OCI-LY7 (cell line): ENCODE data around the gene PDXDC1. TPM values are rescaled to one million over a fixed set of nuclear protein-coding genes. Genes with fewer than 3 reads are reported as not detected.

ENCODE experiments used
- BruUV-seq: library from RNA; stranded (reverse); fragments of 400-500 nt; replicated peaks from 2 replicates; lab custom pipeline; 2021; lab: Mats Ljungman, UMichigan
- CTCF ChIA-PET: fragments of 300-600 bp; sonication (Branson Sonifier 250); formaldehyde crosslinking; loops from one replicate; lab custom pipeline; 2022; ENCODE audit warnings: antibody characterized with exemption; ENCODE audit not compliant: unreplicated experiment; lab: Charles Lee
- POLR2A ChIA-PET: fragments of 300-600 bp; sonication (Branson Sonifier 250); formaldehyde crosslinking; loops from one replicate; lab custom pipeline; 2022; ENCODE audit warnings: antibody characterized with exemption; lab: Charles Lee
- DNase-seq: peaks from one replicate; pipeline ENCODE4 v3.0.0-alpha.2; 2015; ENCODE audit warnings: low spot score
- H2AFZ ChIP-seq: fragments of 200-600 bp; sonication (generic), shearing (Covaris generic); 2 replicates; pipeline ENCODE4 v1.6.1; 2014; ENCODE audit warnings: mild to moderate bottlenecking, antibody characterized with exemption, low read length, moderate library complexity
- H3K27ac ChIP-seq: fragments of 200-600 bp; sonication (generic); 2 replicates; pipeline ENCODE4 v1.5.1; 2014; ENCODE audit warnings: mixed run types, low read depth, mild to moderate bottlenecking, moderate library complexity, low read length, inconsistent platforms; ENCODE audit not compliant: poor library complexity, severe bottlenecking
- H3K36me3 ChIP-seq: fragments of 200-600 bp; sonication (generic); 2 replicates; pipeline ENCODE4 v1.6.1; 2014; ENCODE audit warnings: mild to moderate bottlenecking, antibody characterized with exemption, low read length, moderate library complexity, mixed read lengths; ENCODE audit not compliant: insufficient read depth
- H3K4me1 ChIP-seq: fragments of 200-600 bp; sonication (generic); 2 replicates; pipeline ENCODE4 v1.5.1; 2014; ENCODE audit warnings: mild to moderate bottlenecking, low read length; ENCODE audit not compliant: insufficient read depth, poor library complexity, severe bottlenecking
- H3K4me2 ChIP-seq: fragments of 200-600 bp; sonication (generic); 2 replicates; pipeline ENCODE4 v1.6.1; 2014; ENCODE audit warnings: mild to moderate bottlenecking, low read length
- H3K4me3 ChIP-seq: fragments of 200-600 bp; sonication (generic); 2 replicates; pipeline ENCODE4 v1.5.1; 2014; ENCODE audit warnings: mild to moderate bottlenecking, low read depth, low read length; ENCODE audit not compliant: poor library complexity, severe bottlenecking
- H3K79me2 ChIP-seq: fragments of 200-600 bp; sonication (generic); 2 replicates; pipeline ENCODE4 v1.6.1; 2016; ENCODE audit warnings: low read depth, mild to moderate bottlenecking, low read length, moderate library complexity, mixed read lengths; ENCODE audit not compliant: insufficient read depth
- H3K9me2 ChIP-seq: fragments of 200-600 bp; sonication (generic); 2 replicates; pipeline ENCODE4 v1.6.1; 2016; ENCODE audit warnings: mild to moderate bottlenecking, low read length, mixed read lengths; ENCODE audit not compliant: insufficient read depth
- H3K9me3 ChIP-seq: fragments of 200-600 bp; sonication (generic); 2 replicates; pipeline ENCODE4 v1.6.1; 2014; ENCODE audit warnings: mild to moderate bottlenecking, mixed run types, low read length, mixed read lengths
- H4K20me1 ChIP-seq: fragments of 200-600 bp; sonication (generic); 2 replicates; pipeline ENCODE4 v1.6.1; 2014; ENCODE audit warnings: mild to moderate bottlenecking, antibody characterized with exemption, low read length, moderate library complexity, mixed read lengths; ENCODE audit not compliant: insufficient read depth
- EZH2phosphoT487 ChIP-seq: fragments of 200-600 bp; sonication (generic); IDR thresholded peaks from 2 replicates; pipeline ENCODE4 v1.6.1; 2018; ENCODE audit warnings: low read depth, borderline replicate concordance, mild to moderate bottlenecking, mixed run types, antibody characterized with exemption, low read length, moderate library complexity, mixed read lengths
- intact Hi-C: fragments of 100-400 bp; cut with micrococcal nuclease; formaldehyde crosslinking; loops from one replicate; pipeline ENCODE4 v1.10.0; 2022; ENCODE audit not compliant: unreplicated experiment
- total RNA-seq, 2 experiments: library from RNA; depleted of rRNA in 1 of 2; stranded (reverse); fragments of >200 nt in 1 of 2; shearing (Covaris generic) in 1 of 2; gene quantifications; 2 replicates each; pipeline ENCODE4 v1.2.3, GENCODE V29; 2014 to 2022
- TF ChIP-seq, protein P1 (sequence below): fragments of 200-600 bp; sonication (generic); conservative IDR thresholded peaks from 2 replicates; pipeline ENCODE4 v1.5.1; 2014; ENCODE audit warnings: mild to moderate bottlenecking, antibody characterized with exemption, low read length, moderate library complexity, mixed read lengths

The PDXDC1 gene
- total RNA-seq, 2 experiments from 2014 or later = 43.0 to 83.3 TPM

DNA sequence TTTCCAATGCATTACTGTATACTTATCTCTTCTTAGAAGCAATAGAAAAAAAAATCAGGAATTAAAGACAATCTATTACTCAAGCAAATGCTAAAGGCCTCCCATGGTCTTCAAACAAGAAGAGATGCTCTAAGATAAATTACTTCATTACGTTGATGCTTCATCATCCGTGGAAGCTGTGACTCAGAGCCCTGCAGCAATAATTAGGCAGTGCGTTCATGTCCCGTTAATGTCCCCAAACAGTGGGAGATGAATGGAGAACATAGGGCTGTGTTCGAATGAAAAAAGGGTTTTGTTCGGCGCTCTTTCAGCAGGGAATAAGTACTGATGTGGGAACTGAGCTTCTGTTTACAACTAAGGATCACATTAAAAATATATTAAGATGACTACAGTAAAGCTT, 15.9 kb upstream of the PDXDC1 start:
- Histone ChIP-seq H3K4me3 (no peak overlapping the region), H3K27ac (no peak overlapping the region), H3K4me2 (no peak overlapping the region), H3K36me3 (no peaks in the 10 kb centered on the region), H3K79me2 (no peaks in the 10 kb centered on the region), H3K9me2 (no peaks in the 10 kb centered on the region), H3K9me3 (no peaks in the 10 kb centered on the region), H4K20me1 (no peaks in the 10 kb centered on the region), H3K4me1 (no peaks in the 10 kb centered on the region), H2AFZ (no peak overlapping the region)
- CTCF ChIA-PET = no interaction called here
- DNase-seq = no peak
- no peak for TF ChIP-seq EZH2phosphoT487
- TF ChIP-seq, protein P1, sequence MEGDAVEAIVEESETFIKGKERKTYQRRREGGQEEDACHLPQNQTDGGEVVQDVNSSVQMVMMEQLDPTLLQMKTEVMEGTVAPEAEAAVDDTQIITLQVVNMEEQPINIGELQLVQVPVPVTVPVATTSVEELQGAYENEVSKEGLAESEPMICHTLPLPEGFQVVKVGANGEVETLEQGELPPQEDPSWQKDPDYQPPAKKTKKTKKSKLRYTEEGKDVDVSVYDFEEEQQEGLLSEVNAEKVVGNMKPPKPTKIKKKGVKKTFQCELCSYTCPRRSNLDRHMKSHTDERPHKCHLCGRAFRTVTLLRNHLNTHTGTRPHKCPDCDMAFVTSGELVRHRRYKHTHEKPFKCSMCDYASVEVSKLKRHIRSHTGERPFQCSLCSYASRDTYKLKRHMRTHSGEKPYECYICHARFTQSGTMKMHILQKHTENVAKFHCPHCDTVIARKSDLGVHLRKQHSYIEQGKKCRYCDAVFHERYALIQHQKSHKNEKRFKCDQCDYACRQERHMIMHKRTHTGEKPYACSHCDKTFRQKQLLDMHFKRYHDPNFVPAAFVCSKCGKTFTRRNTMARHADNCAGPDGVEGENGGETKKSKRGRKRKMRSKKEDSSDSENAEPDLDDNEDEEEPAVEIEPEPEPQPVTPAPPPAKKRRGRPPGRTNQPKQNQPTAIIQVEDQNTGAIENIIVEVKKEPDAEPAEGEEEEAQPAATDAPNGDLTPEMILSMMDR = no peak
- intact Hi-C loops = no loop called here
- POLR2A ChIA-PET = no interaction called here
- no TSS peak for BruUV-seq

DNA sequence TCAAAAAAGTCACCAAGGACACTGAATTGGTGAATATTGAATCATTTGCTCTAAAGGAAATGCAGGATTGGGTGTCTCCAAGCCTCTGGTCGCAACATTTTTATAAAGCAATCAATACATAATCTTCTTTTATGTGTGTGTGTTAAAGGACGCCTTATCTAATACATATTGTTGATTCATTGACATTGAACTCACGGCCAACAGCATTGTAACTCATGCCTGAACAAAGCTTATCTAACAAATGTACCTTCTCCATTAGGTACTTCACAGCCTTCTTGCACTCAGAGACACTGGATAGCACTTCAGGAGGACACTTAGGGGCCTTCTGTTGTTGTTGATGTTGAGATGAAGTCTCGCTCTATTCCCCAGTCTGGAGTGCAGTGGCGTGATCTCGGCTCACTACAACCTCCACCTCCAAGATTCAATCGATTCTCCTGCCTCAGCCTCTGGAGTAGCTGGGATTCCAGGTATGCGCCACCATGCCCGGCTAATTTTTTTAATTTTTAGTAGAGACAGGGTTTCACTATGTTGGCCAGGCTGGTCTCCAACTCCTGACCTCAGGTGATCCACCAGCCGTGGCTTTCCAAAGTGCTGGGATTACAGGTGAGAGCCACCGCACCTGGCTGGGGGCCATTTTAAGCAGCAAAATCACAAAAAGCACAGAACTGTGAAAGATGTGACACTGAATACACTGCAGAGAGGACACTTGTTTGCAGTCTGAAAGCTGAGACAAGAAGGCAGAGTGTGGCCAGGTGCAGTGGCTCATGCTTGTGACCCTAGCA, 13.2 kb upstream of the PDXDC1 start:
- no peaks in the 10 kb centered on the region for H3K4me1 ChIP-seq
- no peaks in the 10 kb centered on the region for H4K20me1 ChIP-seq
- ChIA-PET POLR2A (no interaction called here), CTCF (no interaction called here)
- no peaks in the 10 kb centered on the region for H3K79me2 ChIP-seq
- intact Hi-C loops = no loop called here
- H3K36me3 ChIP-seq = no peaks in the 10 kb centered on the region
- no peak overlapping the region for H2AFZ ChIP-seq
- BruUV-seq = no TSS peak
- H3K9me2 ChIP-seq = no peaks in the 10 kb centered on the region
- TF ChIP-seq EZH2phosphoT487 = no peak
- TF ChIP-seq, protein P1 = no peak
- no peak overlapping the region for H3K27ac ChIP-seq
- H3K9me3 ChIP-seq = no peaks in the 10 kb centered on the region
- H3K4me3 ChIP-seq = no peak overlapping the region
- H3K4me2 ChIP-seq = no peak overlapping the region
- DNase-seq = no peak
